Astrocyte of the spinal cord (primary cell): ENCODE data around the gene PRPF39.
"Not testable (repeated sequence)": the region's sequence is repeated elsewhere in the genome, so short reads cannot be mapped to it uniquely, and the experiment has no call there.

Experiments used
- DNase-seq: peaks from one replicate; pipeline ENCODE4 v3.0.0; 2011; ENCODE audit warnings: low read depth, low spot score
- H3K4me3 ChIP-seq: 2 replicates; pipeline ENCODE4 v1.5.1; 2011; ENCODE audit warnings: low read depth, mild to moderate bottlenecking, low read length, moderate library complexity
- in situ Hi-C: cut with HindIII; loops from 2 replicates; pipeline ENCODE4 v1.10.0; 2017; ENCODE audit warnings: low sequenced_read_pairs
- TF ChIP-seq, protein P1 (sequence below): IDR thresholded peaks from 2 replicates; pipeline ENCODE4 v1.5.1; 2012; ENCODE audit warnings: low read depth, mild to moderate bottlenecking, low read length, inconsistent platforms

PRPF39 gene

DNA sequence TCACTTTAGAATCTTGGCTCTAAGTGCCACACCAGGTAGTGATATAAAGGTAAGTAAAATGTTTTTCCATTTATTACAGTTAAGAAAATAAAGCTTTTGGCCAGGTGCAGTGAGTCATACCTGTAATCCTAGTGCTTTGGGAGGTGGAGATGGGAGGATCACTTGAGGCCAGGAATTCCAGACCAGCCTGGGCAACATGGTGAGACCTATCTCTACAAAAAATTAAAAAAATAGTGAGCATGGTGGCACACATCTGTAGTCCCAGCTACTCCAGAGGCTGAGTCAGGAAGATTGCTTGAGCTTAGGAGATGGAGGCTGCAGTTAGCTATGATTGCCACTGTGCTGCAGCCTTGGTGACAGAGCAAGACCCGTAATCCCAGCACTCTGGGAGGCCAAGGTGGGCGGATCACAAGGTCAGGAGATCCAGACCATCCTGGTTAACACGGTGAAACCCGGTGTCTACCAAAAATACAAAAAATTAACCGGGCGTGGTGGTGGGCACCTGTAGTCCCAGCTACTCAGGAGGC, 56.8 kb downstream of the PRPF39 start:
- no peak for DNase-seq
- TF ChIP-seq, protein P1, sequence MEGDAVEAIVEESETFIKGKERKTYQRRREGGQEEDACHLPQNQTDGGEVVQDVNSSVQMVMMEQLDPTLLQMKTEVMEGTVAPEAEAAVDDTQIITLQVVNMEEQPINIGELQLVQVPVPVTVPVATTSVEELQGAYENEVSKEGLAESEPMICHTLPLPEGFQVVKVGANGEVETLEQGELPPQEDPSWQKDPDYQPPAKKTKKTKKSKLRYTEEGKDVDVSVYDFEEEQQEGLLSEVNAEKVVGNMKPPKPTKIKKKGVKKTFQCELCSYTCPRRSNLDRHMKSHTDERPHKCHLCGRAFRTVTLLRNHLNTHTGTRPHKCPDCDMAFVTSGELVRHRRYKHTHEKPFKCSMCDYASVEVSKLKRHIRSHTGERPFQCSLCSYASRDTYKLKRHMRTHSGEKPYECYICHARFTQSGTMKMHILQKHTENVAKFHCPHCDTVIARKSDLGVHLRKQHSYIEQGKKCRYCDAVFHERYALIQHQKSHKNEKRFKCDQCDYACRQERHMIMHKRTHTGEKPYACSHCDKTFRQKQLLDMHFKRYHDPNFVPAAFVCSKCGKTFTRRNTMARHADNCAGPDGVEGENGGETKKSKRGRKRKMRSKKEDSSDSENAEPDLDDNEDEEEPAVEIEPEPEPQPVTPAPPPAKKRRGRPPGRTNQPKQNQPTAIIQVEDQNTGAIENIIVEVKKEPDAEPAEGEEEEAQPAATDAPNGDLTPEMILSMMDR, result no peak
- H3K4me3 ChIP-seq, result no peak overlapping the region
- in situ Hi-C loops, result no loop called here

DNA sequence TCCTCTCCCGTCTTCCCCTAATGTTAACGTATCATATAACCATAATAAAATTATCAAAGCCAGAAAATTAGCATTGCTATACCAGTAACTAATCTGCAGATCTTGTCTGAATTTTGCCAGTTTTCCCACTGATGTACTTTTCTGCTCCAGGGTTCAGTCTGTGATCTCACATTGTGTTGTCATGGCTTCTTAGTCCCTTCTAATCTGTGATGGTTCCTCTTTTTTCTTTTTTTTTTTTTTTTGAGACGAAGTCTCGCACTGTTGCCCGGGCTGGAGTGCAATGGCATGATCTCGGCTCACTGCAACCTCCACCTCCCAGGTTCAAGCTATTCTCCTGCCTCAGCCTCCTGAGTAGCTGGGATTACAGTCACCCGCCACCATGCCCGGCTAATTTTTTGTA, 58.2 kb downstream of the PRPF39 start:
- DNase-seq, in situ Hi-C loops: not testable (repeated sequence)

DNA sequence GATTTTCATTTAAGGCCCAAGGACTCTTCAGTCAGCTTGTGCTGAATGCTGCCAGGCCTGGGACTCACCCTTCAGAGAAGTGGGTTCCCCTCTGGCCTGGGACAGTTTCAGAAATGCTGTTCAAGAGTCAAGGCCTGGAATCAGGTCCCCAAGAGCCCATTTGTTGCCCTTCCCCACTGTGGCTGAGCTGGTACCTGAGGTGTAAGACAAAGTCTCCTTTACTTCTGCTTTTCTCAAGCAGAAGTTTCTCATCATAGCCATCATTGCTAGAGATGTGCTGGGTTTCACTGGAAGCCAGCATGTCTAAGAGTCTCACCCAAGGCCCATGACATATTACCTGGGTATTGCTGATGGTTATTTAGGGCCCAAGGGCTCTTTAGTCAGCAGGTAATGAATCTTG, 60.7 kb downstream of the PRPF39 start:
- in situ Hi-C loops, result no loop called here
- no peak for DNase-seq
- H3K4me3 ChIP-seq, result no peak overlapping the region
- TF ChIP-seq, protein P1, result no peak

More for the DNA sequence above, 58.2 kb downstream of the PRPF39 start:
- H3K4me3 ChIP-seq, result not testable (repeated sequence)

DNA sequence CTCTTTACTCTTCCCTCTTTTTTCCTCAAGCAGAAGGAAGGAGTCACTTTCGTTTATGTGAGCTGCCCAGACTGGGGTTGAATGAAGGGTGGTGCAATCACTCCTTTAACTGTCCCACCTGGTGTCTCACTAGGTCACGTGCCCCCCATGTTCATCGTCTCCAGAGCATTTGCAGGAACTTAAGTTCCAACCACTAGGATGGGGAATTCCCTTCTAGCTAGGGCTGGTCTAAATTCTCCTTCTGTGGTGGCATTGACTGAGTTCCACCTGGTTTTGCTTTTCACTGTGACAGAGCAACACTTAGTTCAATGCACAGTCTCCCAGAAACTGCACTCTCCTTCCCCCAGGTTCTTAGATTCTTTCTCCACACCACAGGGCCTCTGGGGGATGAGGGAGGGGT, 61.3 kb downstream of the PRPF39 start:
- H3K4me3 ChIP-seq, result no peak overlapping the region
- DNase-seq, result no peak
- in situ Hi-C loops, result no loop called here
- TF ChIP-seq, protein P1, result no peak

DNA sequence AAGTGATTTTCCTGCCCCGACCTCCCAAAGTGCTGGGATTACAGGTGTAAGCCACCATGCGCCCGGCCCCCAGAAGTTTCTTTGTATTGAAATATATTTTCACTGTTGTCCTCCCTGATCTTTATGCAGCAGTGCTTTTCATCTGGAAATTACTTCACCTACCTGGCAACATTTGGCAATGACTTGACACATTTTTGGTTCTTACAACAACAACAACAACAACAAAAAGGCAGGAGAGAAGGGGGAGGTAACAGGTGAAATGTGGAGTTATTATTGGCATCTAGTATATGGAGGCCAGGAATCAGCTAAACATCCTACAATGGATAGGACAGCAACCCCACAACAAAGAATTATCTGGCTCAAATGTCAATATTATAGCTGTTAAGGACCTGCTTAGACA, 65.7 kb downstream of the PRPF39 start:
- DNase-seq, result no peak
- TF ChIP-seq, protein P1, result no peak
- no peak overlapping the region for H3K4me3 ChIP-seq
- in situ Hi-C loops, result no loop called here

DNA sequence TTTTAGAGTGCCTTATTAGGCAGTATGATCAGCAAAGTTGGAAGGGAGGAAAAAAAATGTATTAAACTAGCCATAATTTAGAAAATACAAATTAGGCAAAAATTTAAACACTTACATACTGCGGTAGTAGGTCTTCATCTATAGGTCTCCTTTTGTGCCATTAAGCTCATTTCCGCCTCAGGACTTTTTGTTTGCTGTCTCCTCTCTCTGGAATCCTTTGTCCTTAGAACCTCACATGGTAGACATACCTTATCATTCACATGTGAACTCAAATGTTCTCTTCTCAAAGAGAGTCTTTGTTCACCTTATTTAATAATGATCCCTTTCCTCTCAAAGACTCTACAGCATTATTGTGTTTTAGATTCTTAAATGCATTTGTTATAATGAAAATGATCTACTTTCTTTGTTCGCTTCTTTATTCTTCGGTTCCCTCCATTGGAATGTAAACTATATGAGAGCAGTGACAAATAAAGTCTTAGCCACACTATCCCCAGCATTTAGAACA, 66.5 kb downstream of the PRPF39 start:
- no peak overlapping the region for H3K4me3 ChIP-seq
- in situ Hi-C loops, result no loop called here
- no peak for DNase-seq
- TF ChIP-seq, protein P1, result no peak

DNA sequence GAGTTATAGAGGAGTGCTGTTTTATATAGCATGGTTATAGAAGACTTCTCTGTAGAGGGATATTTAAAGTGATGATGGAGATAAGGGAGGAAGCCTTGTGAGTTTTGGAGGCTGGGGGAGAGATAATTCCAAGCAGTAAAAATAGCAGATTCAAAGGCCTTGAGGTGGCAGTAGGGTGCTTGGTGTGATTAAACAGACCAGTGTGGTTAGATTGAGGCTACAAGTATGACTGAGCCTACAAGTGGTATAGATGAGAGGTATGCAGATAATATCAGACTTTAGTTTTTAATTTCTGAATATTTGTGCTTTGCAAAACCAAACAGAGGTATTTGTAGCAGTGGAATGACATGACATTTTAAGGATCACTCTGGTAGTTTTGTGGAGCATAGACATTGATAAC, 72.2 kb downstream of the PRPF39 start:
- in situ Hi-C loops, result no loop called here
- DNase-seq, result no peak

More for the DNA sequence above, 72.2 kb downstream of the PRPF39 start:
- H3K4me3 ChIP-seq, result no peak overlapping the region
- TF ChIP-seq, protein P1, result peak; percentile 2
